Superior temporal gyrus (tissue), 1 donor: ENCODE results near the gene UST.
"Not testable (repeated sequence)": the region's sequence is repeated elsewhere in the genome, so short reads cannot be mapped to it uniquely, and the experiment has no call there.

Experiments
- DNase-seq: peaks from one replicate; pipeline ENCODE4 v3.0.0-alpha.2; 2016; ENCODE audit errors: extremely low spot score

UST gene

GRCh38 chr6:148898376-148899014, 151.7 kb downstream of the UST start:
- no peak for DNase-seq

GRCh38 chr6:148904896-148905870, 158.4 kb downstream of the UST start:
- no peak for DNase-seq

DNA sequence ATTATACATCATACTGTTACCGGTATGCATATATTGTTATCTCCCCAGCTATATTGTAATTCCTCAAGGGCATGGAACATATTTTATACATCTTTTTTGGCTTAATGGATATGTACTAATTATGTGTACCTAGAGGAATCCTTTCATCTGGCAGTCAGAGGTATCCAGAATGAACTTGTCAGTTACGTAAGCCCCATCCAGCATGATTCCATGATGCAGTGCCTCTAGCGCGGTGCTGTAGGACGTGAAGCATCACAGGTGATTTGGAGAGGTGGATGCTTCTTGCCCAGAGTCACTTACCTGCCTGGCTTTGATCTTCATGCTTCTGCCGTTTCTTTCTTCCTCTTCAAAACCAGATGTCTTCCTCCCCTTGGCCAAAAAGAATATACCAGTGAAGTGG, 159.1 kb downstream of the UST start:
- no peak for DNase-seq

- DNase-seq: no peak
These were observed 159.6 kb downstream of the UST start for GRCh38 chr6:148906386-148906785.

DNA sequence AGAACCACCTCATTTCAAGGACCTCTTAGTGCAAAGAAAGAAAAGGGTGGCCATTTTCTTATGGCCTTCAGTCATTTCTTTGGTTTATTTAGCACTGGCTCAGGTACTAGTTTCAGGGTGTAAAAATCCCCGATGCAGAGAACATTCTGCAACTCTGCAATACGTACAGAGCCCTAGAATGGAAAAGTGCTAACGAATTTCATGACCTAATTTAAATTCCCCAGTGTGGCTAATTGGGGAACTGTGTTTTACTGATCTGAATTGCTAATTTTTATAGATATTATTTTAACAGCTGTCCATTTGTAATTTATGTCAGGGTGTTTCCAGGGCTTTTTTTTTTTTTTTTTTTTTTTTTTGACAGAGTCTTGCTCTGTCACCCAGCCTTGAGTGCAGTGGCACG, 160.7 kb downstream of the UST start:
- DNase-seq: no peak

DNA sequence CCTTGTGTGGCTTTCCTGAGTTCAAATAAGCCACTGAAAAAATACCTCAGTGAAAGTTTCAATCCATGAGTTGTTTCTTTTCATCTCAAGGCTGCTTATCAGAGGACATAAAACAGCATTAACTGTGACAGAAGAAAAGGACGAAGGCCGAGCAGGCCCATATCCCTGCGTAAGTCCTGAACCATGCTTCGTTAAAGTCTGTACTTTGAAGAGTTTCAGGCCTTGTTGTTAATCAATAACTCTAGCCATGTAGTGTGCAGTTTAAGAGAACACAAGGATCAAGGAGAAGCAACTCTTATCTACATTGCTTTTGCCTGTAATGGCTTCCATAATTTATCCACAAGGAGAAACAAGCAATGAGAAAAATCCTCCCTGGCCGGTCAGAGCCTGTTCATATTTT, 165.4 kb downstream of the UST start:
- DNase-seq: no peak

GRCh38 chr6:148915810-148916209, 169.0 kb downstream of the UST start:
- DNase-seq: no peak

- DNase-seq: not testable (repeated sequence)
These were observed 169.7 kb downstream of the UST start for GRCh38 chr6:148916485-148916884.

DNA sequence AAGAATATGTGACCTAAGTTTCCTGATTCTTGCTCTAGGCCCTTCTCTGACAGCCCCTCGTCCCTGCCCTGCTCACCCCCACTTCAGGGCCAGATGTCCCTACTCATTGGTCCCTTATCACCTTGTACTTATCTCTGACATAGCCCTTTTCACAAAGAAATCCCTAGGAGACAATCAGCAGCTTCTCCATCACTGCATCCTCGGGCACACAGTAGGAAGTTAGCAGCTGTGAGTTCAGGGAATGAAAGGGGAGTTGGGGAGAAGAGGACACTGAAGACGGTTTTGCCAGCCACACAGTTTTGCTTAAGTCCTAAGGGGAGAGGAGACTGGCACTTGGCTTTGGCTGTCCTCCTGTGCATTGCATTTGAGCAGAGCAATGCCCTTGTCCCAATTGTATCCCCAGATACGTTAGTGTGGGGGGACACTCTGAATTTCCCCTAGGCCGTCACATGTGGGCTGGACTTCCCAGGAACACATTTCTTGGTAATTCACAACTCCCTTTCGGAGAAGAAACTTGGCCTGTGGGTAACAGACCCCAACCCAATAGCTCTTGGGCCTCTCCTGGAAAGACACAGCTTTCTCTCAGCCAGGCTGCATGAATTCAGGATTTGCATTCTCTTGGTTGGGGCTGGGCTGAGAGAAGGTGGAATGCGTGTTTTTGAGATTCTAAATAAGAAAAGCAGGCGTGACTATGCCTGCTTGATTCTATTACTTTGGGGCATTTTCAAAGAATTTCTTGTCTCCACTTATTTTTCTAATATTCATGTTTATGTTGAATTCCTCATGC, 177.6 kb downstream of the UST start:
- DNase-seq: no peak

DNA sequence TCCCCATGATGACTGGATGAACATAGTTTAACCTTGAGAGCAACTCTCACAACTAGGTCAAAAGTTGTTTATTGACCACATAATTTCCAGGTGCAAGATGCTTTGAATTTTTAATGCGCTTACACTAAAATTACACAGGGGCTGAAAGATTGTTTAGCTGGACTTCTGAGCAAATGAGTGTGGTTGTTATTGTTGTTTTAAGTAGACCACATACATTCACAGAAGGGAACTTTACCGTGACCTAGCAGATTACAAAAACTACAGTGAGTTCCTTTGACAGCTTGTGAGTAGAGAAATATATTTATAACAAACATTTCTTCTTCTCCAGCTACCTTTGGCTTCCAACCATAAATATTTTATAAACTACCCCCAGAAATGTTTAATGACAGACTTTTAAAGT, 178.9 kb downstream of the UST start:
- DNase-seq: no peak

DNA sequence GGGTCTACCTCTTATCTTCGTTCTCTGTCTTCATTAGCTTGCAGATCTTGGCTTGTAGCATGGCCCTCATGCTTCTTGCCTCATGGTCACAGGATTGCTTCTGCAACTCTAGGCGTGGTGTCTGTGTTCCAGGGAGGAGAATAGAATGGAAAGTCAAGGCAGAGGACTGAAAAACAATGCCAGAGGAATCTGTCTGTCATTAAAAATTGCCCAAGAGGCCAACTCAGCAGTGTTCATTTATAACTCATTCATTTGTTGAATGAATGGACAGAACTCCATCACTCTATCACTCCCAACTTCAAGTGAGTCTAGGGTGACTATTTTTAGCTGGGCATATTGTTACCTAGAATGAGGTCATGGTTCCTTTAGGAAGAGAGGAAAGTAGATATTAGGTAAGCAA, 179.6 kb downstream of the UST start:
- DNase-seq: no peak

DNA sequence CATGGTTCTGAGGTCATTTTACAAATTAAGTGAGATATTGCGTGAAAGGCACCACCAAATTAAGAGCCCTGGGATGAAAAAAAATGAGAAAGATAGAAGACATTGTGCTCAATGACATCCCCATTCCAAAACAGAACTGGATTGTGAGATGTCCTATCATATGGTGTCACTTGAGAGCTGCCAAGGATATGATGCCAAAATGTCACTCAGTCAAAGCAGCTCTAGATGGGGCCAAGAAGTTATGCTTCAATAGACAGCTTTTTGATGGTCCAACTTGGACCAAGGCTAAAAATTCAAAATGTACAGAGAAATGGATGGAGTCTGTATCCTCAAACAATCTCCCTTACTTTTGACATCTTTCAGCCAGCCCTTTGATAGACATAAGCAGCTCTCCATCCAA, 180.8 kb downstream of the UST start:
- DNase-seq: no peak

DNA sequence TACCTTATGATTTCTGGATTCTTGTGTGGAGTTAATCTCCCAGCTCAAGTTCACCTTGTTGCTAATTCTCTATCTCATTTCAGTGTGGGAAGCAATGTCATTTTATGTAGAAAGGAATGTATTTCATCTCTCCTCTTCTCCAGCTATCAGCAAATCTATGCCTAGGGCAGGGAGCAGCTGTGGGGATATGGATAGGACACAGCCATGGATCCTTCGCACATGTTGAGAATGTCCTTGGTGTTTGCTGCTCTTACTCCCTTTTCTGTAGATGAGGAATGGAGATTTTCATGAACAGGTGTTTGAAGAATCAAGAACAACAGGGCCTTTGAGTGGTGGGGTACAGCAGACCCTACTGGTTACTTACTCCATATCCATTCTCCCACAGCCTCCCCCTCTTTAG, 182.0 kb downstream of the UST start:
- no peak for DNase-seq

DNA sequence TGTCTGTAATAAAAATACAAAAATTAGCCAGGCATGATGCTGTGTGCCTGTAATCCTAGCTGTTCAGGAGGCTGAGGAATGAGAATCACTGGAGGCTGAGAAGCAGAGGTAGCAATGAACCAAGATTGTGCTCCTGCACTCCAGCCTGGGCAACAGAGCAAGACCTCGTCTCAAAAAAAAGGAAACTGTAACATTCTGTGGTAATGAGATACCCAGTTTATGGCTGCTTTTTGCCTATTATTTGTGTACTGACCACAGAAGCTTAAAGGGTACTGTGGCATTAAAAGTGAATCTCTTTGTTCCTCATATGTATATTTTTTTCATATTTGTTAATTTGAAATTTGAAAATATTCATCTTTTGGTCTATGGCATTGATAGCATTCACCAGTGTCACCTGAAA, 185.4 kb downstream of the UST start:
- DNase-seq: no peak

- no peak for DNase-seq
These were observed 185.9 kb downstream of the UST start for GRCh38 chr6:148932731-148933130.

DNA sequence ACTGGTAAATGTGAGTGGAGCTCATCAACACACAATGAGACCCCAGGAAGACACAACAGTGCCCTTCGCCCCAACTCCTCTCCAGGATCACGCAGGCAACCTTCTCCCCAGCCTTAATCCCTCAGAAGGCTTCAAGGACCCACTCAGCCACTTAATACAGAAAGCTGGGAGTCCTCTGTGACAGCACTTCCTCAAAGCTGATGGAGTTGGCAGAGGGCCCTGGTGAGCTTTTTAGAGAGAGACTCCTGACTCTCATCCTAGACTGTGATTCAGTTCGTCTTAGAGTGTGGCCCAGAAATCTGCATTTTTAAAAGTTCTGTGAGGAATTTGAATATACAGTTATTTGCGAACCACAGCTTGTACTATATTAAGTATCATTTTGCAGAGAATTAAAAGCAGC, 187.7 kb downstream of the UST start:
- DNase-seq: no peak

- DNase-seq: no peak
These were observed 188.1 kb downstream of the UST start for GRCh38 chr6:148934961-148935360.

DNA sequence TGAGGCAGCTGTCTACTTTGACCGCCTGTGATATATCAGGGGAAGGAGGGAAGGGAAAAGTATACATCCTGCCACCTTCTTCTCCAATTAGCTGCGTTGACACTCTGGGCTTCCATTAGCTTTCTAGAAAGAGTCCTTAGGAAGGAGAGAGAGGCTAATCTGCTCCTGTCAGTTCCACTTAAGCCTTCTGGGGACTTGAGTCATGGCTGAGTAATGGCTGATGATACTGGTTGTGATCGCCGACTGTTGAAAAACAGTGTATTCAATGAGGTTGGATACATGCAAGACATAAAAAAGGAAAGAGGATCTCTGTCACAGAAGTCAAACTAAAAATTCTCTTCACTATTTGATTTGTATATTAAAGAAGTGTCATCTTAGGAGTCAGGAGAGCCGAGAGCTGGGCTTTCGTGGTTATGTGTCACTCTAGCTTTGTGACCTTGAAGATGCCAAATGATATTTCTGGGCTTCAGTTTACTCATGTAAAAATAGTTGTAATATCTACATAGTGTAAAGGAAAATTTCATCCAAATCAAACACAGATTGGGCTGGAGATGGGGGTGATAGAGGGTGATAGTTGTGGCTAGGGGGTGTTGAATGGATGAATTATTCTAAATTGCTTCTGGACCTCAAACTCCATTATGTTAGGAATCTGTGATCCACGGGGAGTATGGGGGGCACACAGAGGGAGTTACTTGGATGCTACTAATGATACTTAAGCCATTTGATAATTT, 189.0 kb downstream of the UST start:
- DNase-seq: no peak

DNA sequence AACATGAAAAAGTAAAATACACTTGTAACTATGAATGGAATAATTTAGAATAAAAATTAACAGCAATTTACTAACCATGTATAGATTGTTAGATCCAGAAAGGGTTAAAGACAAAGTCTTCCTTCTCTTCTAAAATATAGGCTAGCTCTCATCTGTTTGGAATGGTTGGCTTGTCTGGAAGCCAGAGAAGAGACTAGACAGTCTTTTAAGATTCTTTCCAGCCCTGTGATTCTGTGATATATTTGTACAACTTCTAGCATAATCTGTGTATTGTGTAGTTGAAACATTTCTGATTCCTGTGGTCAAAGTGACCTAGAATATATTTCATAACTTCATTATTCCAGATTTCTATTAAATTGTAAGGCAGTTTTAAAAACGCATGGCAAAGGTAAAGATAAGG, 196.6 kb downstream of the UST start:
- DNase-seq: no peak

DNA sequence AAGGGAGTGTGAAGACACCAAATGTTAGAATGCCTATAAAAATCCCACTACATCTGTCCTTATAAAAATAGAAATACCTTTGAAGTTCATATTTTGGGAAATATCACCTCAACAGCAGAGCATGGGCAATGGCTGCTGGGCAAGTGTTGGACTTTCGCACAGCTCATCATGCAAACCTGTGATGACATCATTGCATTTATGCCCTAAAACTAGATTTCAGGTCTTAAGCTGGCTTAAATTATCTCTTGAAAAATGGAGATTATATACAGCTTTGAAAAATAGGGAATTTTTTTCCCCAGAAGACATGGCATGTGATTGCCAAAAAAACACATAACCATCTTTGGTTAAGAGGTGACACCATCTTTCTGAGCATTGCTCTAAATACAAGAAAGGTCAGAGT, 197.8 kb downstream of the UST start:
- no peak for DNase-seq

GRCh38 chr6:148945301-148946021, 198.6 kb downstream of the UST start:
- DNase-seq: no peak
